WTC11 (cell line): ENCODE measurements around the gene MS4A6A. TPM values are rescaled to one million over a fixed set of nuclear protein-coding genes. Genes with fewer than 3 reads are reported as not detected.

Experiments used
- ATAC-seq: fragments of 200-7000 bp; cut with Tn5 transposase; 2 replicates; pipeline ENCODE4 v1.10.0; 2021; ENCODE audit warnings: mild to moderate bottlenecking, moderate library complexity
- CTCF ChIA-PET: fragments of 300-600 bp; sonication (Branson Sonifier 250); formaldehyde crosslinking; loops from one replicate; lab custom pipeline; 2021; ENCODE audit warnings: antibody characterized with exemption; lab: Charles Lee
- POLR2A ChIA-PET: fragments of 350-600 bp; sonication (Branson Sonifier 250); formaldehyde crosslinking; loops from one replicate; lab custom pipeline; 2021; ENCODE audit warnings: antibody characterized with exemption; lab: Charles Lee
- DNase-seq: peaks from one replicate; pipeline ENCODE4 v3.0.0; 2021; ENCODE audit warnings: low spot score
- H3K27ac Mint-ChIP-seq: 2 replicates; pipeline ENCODE4 v1.8.0; 2021; ENCODE audit warnings: mixed read lengths
- H3K27me3 Mint-ChIP-seq: 2 replicates; pipeline ENCODE4 v1.8.0; 2021; ENCODE audit warnings: low read depth, mild to moderate bottlenecking, moderate library complexity, mixed read lengths
- H3K36me3 Mint-ChIP-seq: 2 replicates; pipeline ENCODE4 v1.8.0; 2021; ENCODE audit warnings: mixed read lengths
- H3K4me1 Mint-ChIP-seq: 2 replicates; pipeline ENCODE4 v1.8.0; 2022; ENCODE audit warnings: mixed read lengths
- H3K4me3 Mint-ChIP-seq: 2 replicates; pipeline ENCODE4 v1.8.0; 2021; ENCODE audit warnings: mild to moderate bottlenecking, moderate library complexity, mixed read lengths
- H3K9me3 Mint-ChIP-seq: 2 replicates; pipeline ENCODE4 v1.8.0; 2021; ENCODE audit warnings: mixed read lengths
- AFF4 ChIP-seq: sonication (generic); formaldehyde crosslinking; IDR thresholded peaks from 2 replicates; pipeline ENCODE4 v1.8.1; 2023; ENCODE audit warnings: mild to moderate bottlenecking, missing genetic modification reagents, borderline replicate concordance
- ATF3 ChIP-seq: sonication (generic); formaldehyde crosslinking; conservative IDR thresholded peaks from 2 replicates; pipeline ENCODE4 v1.8.1; 2022; ENCODE audit warnings: mild to moderate bottlenecking, missing genetic modification reagents
- CDX4 ChIP-seq: fragments of 250-450 bp; sonication (Bioruptor Pico); IDR thresholded peaks from 2 replicates; pipeline ENCODE4 v1.9.0; 2021; ENCODE audit warnings: moderate library complexity, mild to moderate bottlenecking, inconsistent platforms, borderline replicate concordance
- E2F5 ChIP-seq: sonication (generic); formaldehyde crosslinking; IDR thresholded peaks from 2 replicates; pipeline ENCODE4 v1.8.1; 2022; ENCODE audit warnings: mild to moderate bottlenecking, moderate library complexity, missing genetic modification reagents
- EMX1 ChIP-seq: fragments of 250-450 bp; sonication (Bioruptor Pico); IDR thresholded peaks from 2 replicates; pipeline ENCODE4 v1.8.0; 2021; ENCODE audit warnings: mild to moderate bottlenecking
- ETV6 ChIP-seq: sonication (generic); formaldehyde crosslinking; IDR thresholded peaks from 2 replicates; pipeline ENCODE4 v1.8.1; 2022; ENCODE audit warnings: mild to moderate bottlenecking, missing genetic modification reagents
- FOXK1 ChIP-seq: sonication (generic); formaldehyde crosslinking; IDR thresholded peaks from 2 replicates; pipeline ENCODE4 v1.8.0; 2022; ENCODE audit warnings: mild to moderate bottlenecking, moderate library complexity, missing genetic modification reagents
- HMGA2 ChIP-seq: fragments of 250-450 bp; sonication (Bioruptor Pico); IDR thresholded peaks from 2 replicates; pipeline ENCODE4 v1.4.0; 2021; ENCODE audit warnings: mild to moderate bottlenecking, moderate library complexity
- MXD4 ChIP-seq: fragments of 250-450 bp; sonication (Bioruptor Pico); IDR thresholded peaks from 2 replicates; pipeline ENCODE4 v1.8.0; 2021; ENCODE audit warnings: mild to moderate bottlenecking, moderate library complexity, borderline replicate concordance
- NFATC4 ChIP-seq: fragments of 250-450 bp; sonication (Bioruptor Pico); IDR thresholded peaks from 2 replicates; pipeline ENCODE4 v1.9.0; 2021; ENCODE audit warnings: mild to moderate bottlenecking
- NR2C2 ChIP-seq: sonication (generic); formaldehyde crosslinking; IDR thresholded peaks from 2 replicates; pipeline ENCODE4 v1.8.0; 2022; ENCODE audit warnings: mild to moderate bottlenecking, missing genetic modification reagents
- SMAD3 ChIP-seq: sonication (generic); formaldehyde crosslinking; IDR thresholded peaks from 2 replicates; pipeline ENCODE4 v1.8.0; 2022; ENCODE audit warnings: missing genetic modification reagents, mild to moderate bottlenecking, borderline replicate concordance
- STAT6 ChIP-seq: sonication (generic); formaldehyde crosslinking; conservative IDR thresholded peaks from 2 replicates; pipeline ENCODE4 v1.8.1; 2023; ENCODE audit warnings: mild to moderate bottlenecking, low read depth, missing genetic modification reagents, moderate library complexity
- USF2 ChIP-seq: sonication (generic); formaldehyde crosslinking; IDR thresholded peaks from 2 replicates; pipeline ENCODE4 v1.8.1; 2023; ENCODE audit warnings: mild to moderate bottlenecking, missing genetic modification reagents, moderate library complexity
- ZBTB43 ChIP-seq: sonication (generic); formaldehyde crosslinking; IDR thresholded peaks from 2 replicates; pipeline ENCODE4 v1.8.1; 2023; ENCODE audit warnings: mild to moderate bottlenecking, missing genetic modification reagents
- ZNF138 ChIP-seq: sonication (generic); formaldehyde crosslinking; conservative IDR thresholded peaks from 2 replicates; pipeline ENCODE4 v1.8.1; 2022; ENCODE audit warnings: mild to moderate bottlenecking, moderate library complexity, missing genetic modification reagents
- ZNF232 ChIP-seq: sonication (generic); formaldehyde crosslinking; IDR thresholded peaks from 2 replicates; pipeline ENCODE4 v1.8.0; 2022; ENCODE audit warnings: mild to moderate bottlenecking, missing genetic modification reagents
- ZNF317 ChIP-seq: sonication (generic); formaldehyde crosslinking; IDR thresholded peaks from 2 replicates; pipeline ENCODE4 v1.8.1; 2023; ENCODE audit warnings: low read depth, mild to moderate bottlenecking, moderate library complexity, missing genetic modification reagents, borderline replicate concordance
- ZNF396 ChIP-seq: fragments of 250-450 bp; sonication (Bioruptor Pico); IDR thresholded peaks from 2 replicates; pipeline ENCODE4 v1.8.0; 2021; ENCODE audit warnings: mild to moderate bottlenecking, moderate library complexity, borderline replicate concordance
- ZNF423 ChIP-seq: fragments of 250-450 bp; sonication (Bioruptor Pico); IDR thresholded peaks from 2 replicates; pipeline ENCODE4 v2.1.2; 2022; ENCODE audit warnings: mild to moderate bottlenecking, moderate library complexity
- total RNA-seq: library from RNA; stranded (reverse); gene quantifications from 3 replicates; pipeline ENCODE4 v1.2.3, GENCODE V29; 2021

The MS4A6A gene
- total RNA-seq, 1 experiment from 2014 or later = 0.39 TPM

- TF ChIP-seq STAT6 (CRISPR knock-in tag) = no peak
- no peak for TF ChIP-seq NFATC4
- TF ChIP-seq ZNF138 (CRISPR knock-in tag) = no peak
- TF ChIP-seq ZNF317 (CRISPR knock-in tag) = no peak
- TF ChIP-seq EMX1 (CRISPR knock-in tag) = no peak
Observed at GRCh38 chr11:60125956-60126585, 56.8 kb downstream of the MS4A6A start (continued).

- H3K36me3 Mint-ChIP-seq = no peaks in the 10 kb centered on the region
- POLR2A ChIA-PET = no interaction called here
- no peak for DNase-seq
- CTCF ChIA-PET = interaction anchor here (1.2 kb wide), 1 partner anchor 126 kb away, joined by 4 read pairs; no protein-coding TSS in a partner anchor
- no peak overlapping the region; the same call in 1 of the 2 replicates for H3K27ac Mint-ChIP-seq
- ATAC-seq = no peak; the same call in 1 of the 2 replicates
- H3K27me3 Mint-ChIP-seq = no peaks in the 10 kb centered on the region
- peaks cover 9% of the 10 kb centered on the region; the same call in 1 of the 2 replicates for H3K9me3 Mint-ChIP-seq
- H3K4me3 Mint-ChIP-seq = no peak overlapping the region
- peaks cover 46% of the 10 kb centered on the region for H3K4me1 Mint-ChIP-seq
- TF ChIP-seq HMGA2 (CRISPR knock-in tag) = no peak
- TF ChIP-seq ETV6 (CRISPR knock-in tag) = no peak
- no peak for TF ChIP-seq ZBTB43 (CRISPR knock-in tag)
- TF ChIP-seq MXD4 = no peak
- no peak for TF ChIP-seq SMAD3
- no peak for TF ChIP-seq FOXK1
- TF ChIP-seq ZNF423 (CRISPR knock-in tag) = no peak
- TF ChIP-seq CDX4 = no peak
- no peak for TF ChIP-seq NFATC4
- TF ChIP-seq NR2C2 (CRISPR knock-in tag) = no peak
- TF ChIP-seq AFF4 = no peak
- TF ChIP-seq ATF3 (CRISPR knock-in tag) = no peak
- no peak for TF ChIP-seq ZNF232 (CRISPR knock-in tag)
- TF ChIP-seq ZNF396 (CRISPR knock-in tag) = no peak
- TF ChIP-seq E2F5 (CRISPR knock-in tag) = no peak
- no peak for TF ChIP-seq ZNF317 (CRISPR knock-in tag)
- no peak for TF ChIP-seq USF2
- no peak for TF ChIP-seq ZNF138 (CRISPR knock-in tag)
Observed at GRCh38 chr11:60124802-60125432, 58.0 kb downstream of the MS4A6A start.
